K562 (cell line): Measurements from ENCODE around the gene PLD5. TPM values are rescaled to one million over a fixed set of nuclear protein-coding genes. Genes with fewer than 3 reads are reported as not detected.

Experiments
- ATAC-seq: fragments of 200-7000 bp; cut with Tn5 transposase; 3 replicates; pipeline ENCODE4 v1.9.1; 2020; ENCODE audit warnings: moderate library complexity
- BruUV-seq: library from RNA; stranded (reverse); fragments of 400-500 nt; replicated peaks from 2 replicates; lab custom pipeline; 2021; lab: Mats Ljungman, UMichigan
- CTCF ChIA-PET: fragments of 300-600 bp; formaldehyde crosslinking; extraction: SDS; loops from one replicate; lab custom pipeline; 2021; ENCODE audit warnings: low intra/inter-chr PET ratio; lab: Yijun Ruan, JAX
- POLR2A ChIA-PET: fragments of 300-600, 350-650 bp; sonication (Branson Sonifier 250); formaldehyde crosslinking; extraction: SDS; loops from one replicate; lab custom pipeline; 2021; ENCODE audit warnings: antibody characterized with exemption, inconsistent platforms; lab: Yijun Ruan, JAX
- DNase-seq, 4 experiments: peaks; one replicate each; pipeline versions ENCODE4 v3.0.0 to v3.0.0-alpha.2; 2011 to 2018; ENCODE audit warnings: low spot score in 3 of 4, mixed read lengths in 3 of 4; ENCODE audit errors: extremely low read depth in 1 of 4
- FAIRE-seq: peaks from 2 replicates; lab custom pipeline; 2011; peaks lifted over from hg19 to GRCh38; lab: Jason Lieb, UNC
- H2AFZ ChIP-seq: 2 replicates; pipeline ENCODE4 v1.6.0; 2011; ENCODE audit warnings: low read depth, low read length, control low read depth, inconsistent platforms
- H3K27ac ChIP-seq: fragments of 200-600 bp; 3 replicates; pipeline ENCODE4 v1.8.0; 2011; ENCODE audit warnings: low read depth, mild to moderate bottlenecking, control low read depth, inconsistent platforms, low read length, moderate library complexity, mixed read lengths; ENCODE audit errors: extremely low read depth
- H3K27me3 ChIP-seq, 2 experiments: fragments of 300-600 bp in 1 of 2; 2 replicates in 1 of 2; 3 replicates in 1 of 2; pipeline versions ENCODE4 v1.6.0 to v1.8.0; 2011; ENCODE audit warnings: inconsistent platforms in 2 of 2, low read length in 2 of 2, mild to moderate bottlenecking in 1 of 2, mixed read lengths in 1 of 2, moderate library complexity in 1 of 2; ENCODE audit not compliant: control insufficient read depth in 2 of 2, insufficient read depth in 2 of 2
- H3K36me3 ChIP-seq: fragments of 300-600 bp; 3 replicates; pipeline ENCODE4 v1.8.0; 2011; ENCODE audit warnings: mild to moderate bottlenecking, low read length, inconsistent platforms; ENCODE audit not compliant: control insufficient read depth, insufficient read depth
- H3K4me1 ChIP-seq, 2 experiments: fragments of 200-600 bp in 1 of 2; replicated peaks in 1 of 2; 2 replicates in 1 of 2; 3 replicates in 1 of 2; pipeline versions ENCODE4 v1.5.1 to v1.8.0; 2011; ENCODE audit warnings: inconsistent platforms in 2 of 2, low read length in 2 of 2, mild to moderate bottlenecking in 1 of 2, mixed read lengths in 1 of 2, moderate library complexity in 1 of 2; ENCODE audit not compliant: control insufficient read depth in 2 of 2, insufficient read depth in 2 of 2
- H3K4me2 ChIP-seq: 2 replicates; pipeline ENCODE4 v1.6.1; 2011; ENCODE audit warnings: low read length, control low read depth, inconsistent platforms, mixed read lengths; ENCODE audit not compliant: insufficient read depth
- H3K4me3 ChIP-seq: fragments of 200-600 bp; sonication (generic), shearing (Covaris generic); 2 replicates; pipeline ENCODE4 v1.5.1; 2016; ENCODE audit warnings: control low read depth, inconsistent platforms
- H3K79me2 ChIP-seq: fragments of 200-600 bp; 3 replicates; pipeline ENCODE4 v1.8.0; 2011; ENCODE audit warnings: low read length, inconsistent platforms; ENCODE audit not compliant: control insufficient read depth, insufficient read depth
- H3K9ac ChIP-seq, 2 experiments: 2 replicates each; pipeline versions ENCODE4 v1.6.0 to v1.6.1; 2011; ENCODE audit warnings: low read depth in 2 of 2, low read length in 2 of 2, control low read depth in 1 of 2, inconsistent platforms in 1 of 2, mild to moderate bottlenecking in 1 of 2, mixed read lengths in 1 of 2; ENCODE audit not compliant: insufficient read depth in 1 of 2
- H3K9me1 ChIP-seq: one replicate; pipeline ENCODE4 v1.6.0; 2011; ENCODE audit warnings: inconsistent platforms, mild to moderate bottlenecking, low read length, moderate library complexity; ENCODE audit not compliant: control insufficient read depth, insufficient read depth
- H3K9me3 ChIP-seq: replicated peaks from 2 replicates; pipeline ENCODE4 v1.5.1; 2011; ENCODE audit warnings: low read depth, low read length, inconsistent platforms; ENCODE audit not compliant: control insufficient read depth, insufficient read depth
- H4K20me1 ChIP-seq: replicated peaks from 2 replicates; pipeline ENCODE4 v1.6.1; 2011; ENCODE audit warnings: low read length, inconsistent platforms, mixed read lengths; ENCODE audit not compliant: control insufficient read depth, insufficient read depth
- CXXC5 ChIP-seq: fragments of 250-450 bp; sonication (Bioruptor Pico); IDR thresholded peaks from 2 replicates; pipeline ENCODE4 v1.8.0; 2022; ENCODE audit warnings: inconsistent platforms, mild to moderate bottlenecking, moderate library complexity
- ELF2 ChIP-seq: fragments of 250-450 bp; sonication (Bioruptor Pico); IDR thresholded peaks from 2 replicates; pipeline ENCODE4 v1.5.0; 2021; ENCODE audit warnings: mild to moderate bottlenecking
- YBX1 ChIP-seq: fragments of 450-650 bp; IDR thresholded peaks from 2 replicates; pipeline ENCODE4 v1.7.1; 2016; ENCODE audit warnings: mild to moderate bottlenecking
- ZFP1 ChIP-seq: fragments of 450-650 bp; formaldehyde crosslinking; IDR thresholded peaks from 2 replicates; pipeline ENCODE4 v1.4.0; 2020; ENCODE audit warnings: mild to moderate bottlenecking, mixed read lengths
- ZNF133 ChIP-seq: fragments of 250-450 bp; sonication (Bioruptor Pico); IDR thresholded peaks from 2 replicates; pipeline ENCODE4 v1.4.0; 2020; ENCODE audit warnings: mild to moderate bottlenecking
- ZNF507 ChIP-seq: conservative IDR thresholded peaks from 2 replicates; pipeline ENCODE4 v1.6.1; 2017; ENCODE audit warnings: missing genetic modification characterization, missing compliant biosample characterization
- ZNF551 ChIP-seq: fragments of 250-450 bp; sonication (Bioruptor Pico); IDR thresholded peaks from 2 replicates; pipeline ENCODE4 v1.5.0; 2021; ENCODE audit warnings: mild to moderate bottlenecking, moderate library complexity
- ZNF766 ChIP-seq: fragments of 200-800 bp; sonication (Bioruptor generic); conservative IDR thresholded peaks from 2 replicates; pipeline ENCODE4 v1.6.1; 2016; ENCODE audit warnings: missing genetic modification characterization, missing compliant biosample characterization
- WGBS: fragments of 100-300 bp; shearing (Covaris generic); methylation state at CpG from one replicate; pipeline ENCODE4 v1.1.6; 2016; ENCODE audit warnings: low coverage, mixed read lengths; ENCODE audit not compliant: insufficient coverage; ENCODE audit errors: missing lambda C conversion rate; 5-methylcytosine and 5-hydroxymethylcytosine counted together
- in situ Hi-C: fragments of 300-500 bp; cut with MboI; formaldehyde crosslinking; loops from 4 replicates; pipeline ENCODE4 v1.15.0; 2018; ENCODE audit warnings: inconsistent platforms, mixed read lengths
- intact Hi-C: fragments of 100-400 bp; cut with micrococcal nuclease; formaldehyde crosslinking; loops from 2 replicates; pipeline ENCODE4 v1.14.2; 2022
- polyA plus RNA-seq, 8 experiments: library from polyadenylated mRNA; depleted of rRNA in 4 of 8; stranded (reverse) in 5 of 8; unstranded in 3 of 8; fragments of >200 nt; fragmentation: Nextera tagmentation in 2 of 8; fragmentation: Illumina TruSeq in 1 of 8; extraction: Ambion mirVana in 2 of 8; extraction: Trizol in 1 of 8; gene quantifications; 2 replicates each; pipeline versions ENCODE4 v1.2.1 to v1.2.3, GENCODE V29; 2011 to 2014; ENCODE audit warnings: inconsistent platforms in 1 of 8, missing spikeins in 1 of 8
- total RNA-seq, 7 experiments: library from RNA; depleted of rRNA in 6 of 7; stranded (reverse); fragments of >200 nt in 6 of 7; fragmentation: Illumina TruSeq in 2 of 7; extraction: Trizol in 2 of 7; gene quantifications; 2 replicates each; pipeline versions ENCODE4 v1.2.1 to v1.2.3, GENCODE V29; 2011 to 2021; ENCODE audit warnings: low replicate concordance in 1 of 7
- TF ChIP-seq, protein P1 (sequence below): fragments of 150-350 bp; conservative IDR thresholded peaks from 2 replicates; pipeline ENCODE4 v1.6.1; 2014; ENCODE audit warnings: low read length
- TF ChIP-seq, protein P2 (sequence below): fragments of 450-650 bp; IDR thresholded peaks from 2 replicates; pipeline ENCODE4 v1.6.1; 2016; ENCODE audit warnings: mild to moderate bottlenecking, moderate library complexity

PLD5 gene
- total and polyA plus RNA-seq, 9 of the 15 experiments (the other 6 are each of a cell fraction or from before 2014, with no cell fraction given): not detected

DNA sequence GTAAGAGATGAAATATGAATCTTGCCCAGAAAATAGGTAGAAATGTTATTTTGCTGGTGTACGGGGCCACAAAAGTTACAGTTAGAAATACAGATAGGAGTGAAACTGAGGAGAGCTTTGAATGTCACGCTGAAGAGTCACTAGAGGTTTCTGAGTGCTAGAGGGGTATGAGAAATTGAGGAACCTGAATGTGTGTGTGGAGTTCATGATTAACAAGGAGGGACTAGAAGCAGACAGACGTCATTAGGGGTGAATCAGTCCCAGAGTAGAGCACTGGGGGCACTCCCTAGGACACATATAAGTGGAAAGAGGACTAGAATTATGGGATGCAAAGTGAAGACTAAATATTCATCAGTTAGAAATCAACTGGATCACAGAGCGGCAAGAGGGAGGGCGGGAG lies 336.7 kb downstream of the PLD5 start:
- no peak overlapping the region for H2AFZ ChIP-seq
- WGBS: under 1% methylated on average over 5 of the region's 5 CpGs
- in situ Hi-C loops: no loop called here
- no peak for TF ChIP-seq CXXC5 (CRISPR knock-in tag)
- no peak for TF ChIP-seq ELF2 (CRISPR knock-in tag)
- TF ChIP-seq ZNF551 (CRISPR knock-in tag): no peak
- no peak for TF ChIP-seq ZNF133 (CRISPR knock-in tag)
- no peak for TF ChIP-seq ZFP1 (CRISPR knock-in tag)
- no peak for TF ChIP-seq ZNF507 (tag)
- TF ChIP-seq ZNF766 (CRISPR knock-in tag): no peak
- TF ChIP-seq YBX1: no peak
- TF ChIP-seq, protein P1, sequence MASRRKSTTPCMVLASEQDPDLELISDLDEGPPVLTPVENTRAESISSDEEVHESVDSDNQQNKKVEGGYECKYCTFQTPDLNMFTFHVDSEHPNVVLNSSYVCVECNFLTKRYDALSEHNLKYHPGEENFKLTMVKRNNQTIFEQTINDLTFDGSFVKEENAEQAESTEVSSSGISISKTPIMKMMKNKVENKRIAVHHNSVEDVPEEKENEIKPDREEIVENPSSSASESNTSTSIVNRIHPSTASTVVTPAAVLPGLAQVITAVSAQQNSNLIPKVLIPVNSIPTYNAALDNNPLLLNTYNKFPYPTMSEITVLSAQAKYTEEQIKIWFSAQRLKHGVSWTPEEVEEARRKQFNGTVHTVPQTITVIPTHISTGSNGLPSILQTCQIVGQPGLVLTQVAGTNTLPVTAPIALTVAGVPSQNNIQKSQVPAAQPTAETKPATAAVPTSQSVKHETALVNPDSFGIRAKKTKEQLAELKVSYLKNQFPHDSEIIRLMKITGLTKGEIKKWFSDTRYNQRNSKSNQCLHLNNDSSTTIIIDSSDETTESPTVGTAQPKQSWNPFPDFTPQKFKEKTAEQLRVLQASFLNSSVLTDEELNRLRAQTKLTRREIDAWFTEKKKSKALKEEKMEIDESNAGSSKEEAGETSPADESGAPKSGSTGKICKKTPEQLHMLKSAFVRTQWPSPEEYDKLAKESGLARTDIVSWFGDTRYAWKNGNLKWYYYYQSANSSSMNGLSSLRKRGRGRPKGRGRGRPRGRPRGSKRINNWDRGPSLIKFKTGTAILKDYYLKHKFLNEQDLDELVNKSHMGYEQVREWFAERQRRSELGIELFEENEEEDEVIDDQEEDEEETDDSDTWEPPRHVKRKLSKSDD: no peak
- TF ChIP-seq, protein P2, sequence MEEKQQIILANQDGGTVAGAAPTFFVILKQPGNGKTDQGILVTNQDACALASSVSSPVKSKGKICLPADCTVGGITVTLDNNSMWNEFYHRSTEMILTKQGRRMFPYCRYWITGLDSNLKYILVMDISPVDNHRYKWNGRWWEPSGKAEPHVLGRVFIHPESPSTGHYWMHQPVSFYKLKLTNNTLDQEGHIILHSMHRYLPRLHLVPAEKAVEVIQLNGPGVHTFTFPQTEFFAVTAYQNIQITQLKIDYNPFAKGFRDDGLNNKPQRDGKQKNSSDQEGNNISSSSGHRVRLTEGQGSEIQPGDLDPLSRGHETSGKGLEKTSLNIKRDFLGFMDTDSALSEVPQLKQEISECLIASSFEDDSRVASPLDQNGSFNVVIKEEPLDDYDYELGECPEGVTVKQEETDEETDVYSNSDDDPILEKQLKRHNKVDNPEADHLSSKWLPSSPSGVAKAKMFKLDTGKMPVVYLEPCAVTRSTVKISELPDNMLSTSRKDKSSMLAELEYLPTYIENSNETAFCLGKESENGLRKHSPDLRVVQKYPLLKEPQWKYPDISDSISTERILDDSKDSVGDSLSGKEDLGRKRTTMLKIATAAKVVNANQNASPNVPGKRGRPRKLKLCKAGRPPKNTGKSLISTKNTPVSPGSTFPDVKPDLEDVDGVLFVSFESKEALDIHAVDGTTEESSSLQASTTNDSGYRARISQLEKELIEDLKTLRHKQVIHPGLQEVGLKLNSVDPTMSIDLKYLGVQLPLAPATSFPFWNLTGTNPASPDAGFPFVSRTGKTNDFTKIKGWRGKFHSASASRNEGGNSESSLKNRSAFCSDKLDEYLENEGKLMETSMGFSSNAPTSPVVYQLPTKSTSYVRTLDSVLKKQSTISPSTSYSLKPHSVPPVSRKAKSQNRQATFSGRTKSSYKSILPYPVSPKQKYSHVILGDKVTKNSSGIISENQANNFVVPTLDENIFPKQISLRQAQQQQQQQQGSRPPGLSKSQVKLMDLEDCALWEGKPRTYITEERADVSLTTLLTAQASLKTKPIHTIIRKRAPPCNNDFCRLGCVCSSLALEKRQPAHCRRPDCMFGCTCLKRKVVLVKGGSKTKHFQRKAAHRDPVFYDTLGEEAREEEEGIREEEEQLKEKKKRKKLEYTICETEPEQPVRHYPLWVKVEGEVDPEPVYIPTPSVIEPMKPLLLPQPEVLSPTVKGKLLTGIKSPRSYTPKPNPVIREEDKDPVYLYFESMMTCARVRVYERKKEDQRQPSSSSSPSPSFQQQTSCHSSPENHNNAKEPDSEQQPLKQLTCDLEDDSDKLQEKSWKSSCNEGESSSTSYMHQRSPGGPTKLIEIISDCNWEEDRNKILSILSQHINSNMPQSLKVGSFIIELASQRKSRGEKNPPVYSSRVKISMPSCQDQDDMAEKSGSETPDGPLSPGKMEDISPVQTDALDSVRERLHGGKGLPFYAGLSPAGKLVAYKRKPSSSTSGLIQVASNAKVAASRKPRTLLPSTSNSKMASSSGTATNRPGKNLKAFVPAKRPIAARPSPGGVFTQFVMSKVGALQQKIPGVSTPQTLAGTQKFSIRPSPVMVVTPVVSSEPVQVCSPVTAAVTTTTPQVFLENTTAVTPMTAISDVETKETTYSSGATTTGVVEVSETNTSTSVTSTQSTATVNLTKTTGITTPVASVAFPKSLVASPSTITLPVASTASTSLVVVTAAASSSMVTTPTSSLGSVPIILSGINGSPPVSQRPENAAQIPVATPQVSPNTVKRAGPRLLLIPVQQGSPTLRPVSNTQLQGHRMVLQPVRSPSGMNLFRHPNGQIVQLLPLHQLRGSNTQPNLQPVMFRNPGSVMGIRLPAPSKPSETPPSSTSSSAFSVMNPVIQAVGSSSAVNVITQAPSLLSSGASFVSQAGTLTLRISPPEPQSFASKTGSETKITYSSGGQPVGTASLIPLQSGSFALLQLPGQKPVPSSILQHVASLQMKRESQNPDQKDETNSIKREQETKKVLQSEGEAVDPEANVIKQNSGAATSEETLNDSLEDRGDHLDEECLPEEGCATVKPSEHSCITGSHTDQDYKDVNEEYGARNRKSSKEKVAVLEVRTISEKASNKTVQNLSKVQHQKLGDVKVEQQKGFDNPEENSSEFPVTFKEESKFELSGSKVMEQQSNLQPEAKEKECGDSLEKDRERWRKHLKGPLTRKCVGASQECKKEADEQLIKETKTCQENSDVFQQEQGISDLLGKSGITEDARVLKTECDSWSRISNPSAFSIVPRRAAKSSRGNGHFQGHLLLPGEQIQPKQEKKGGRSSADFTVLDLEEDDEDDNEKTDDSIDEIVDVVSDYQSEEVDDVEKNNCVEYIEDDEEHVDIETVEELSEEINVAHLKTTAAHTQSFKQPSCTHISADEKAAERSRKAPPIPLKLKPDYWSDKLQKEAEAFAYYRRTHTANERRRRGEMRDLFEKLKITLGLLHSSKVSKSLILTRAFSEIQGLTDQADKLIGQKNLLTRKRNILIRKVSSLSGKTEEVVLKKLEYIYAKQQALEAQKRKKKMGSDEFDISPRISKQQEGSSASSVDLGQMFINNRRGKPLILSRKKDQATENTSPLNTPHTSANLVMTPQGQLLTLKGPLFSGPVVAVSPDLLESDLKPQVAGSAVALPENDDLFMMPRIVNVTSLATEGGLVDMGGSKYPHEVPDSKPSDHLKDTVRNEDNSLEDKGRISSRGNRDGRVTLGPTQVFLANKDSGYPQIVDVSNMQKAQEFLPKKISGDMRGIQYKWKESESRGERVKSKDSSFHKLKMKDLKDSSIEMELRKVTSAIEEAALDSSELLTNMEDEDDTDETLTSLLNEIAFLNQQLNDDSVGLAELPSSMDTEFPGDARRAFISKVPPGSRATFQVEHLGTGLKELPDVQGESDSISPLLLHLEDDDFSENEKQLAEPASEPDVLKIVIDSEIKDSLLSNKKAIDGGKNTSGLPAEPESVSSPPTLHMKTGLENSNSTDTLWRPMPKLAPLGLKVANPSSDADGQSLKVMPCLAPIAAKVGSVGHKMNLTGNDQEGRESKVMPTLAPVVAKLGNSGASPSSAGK: no peak

More for the DNA sequence above, 336.7 kb downstream of the PLD5 start:
- no peaks in the 10 kb centered on the region for H3K9me1 ChIP-seq
- H3K36me3 ChIP-seq: no peaks in the 10 kb centered on the region
- H3K4me1 ChIP-seq: no peaks in the 10 kb centered on the region
- ATAC-seq (no peak), DNase-seq (no peak), FAIRE-seq (no peak)
- intact Hi-C loops: no loop called here
- H3K9me3 ChIP-seq: no peaks in the 10 kb centered on the region
- ChIA-PET CTCF (no interaction called here), POLR2A (no interaction called here)
- H3K9ac ChIP-seq: no peak overlapping the region
- no peak overlapping the region for H3K4me3 ChIP-seq
- H3K27ac ChIP-seq: no peak overlapping the region
- H3K27me3 ChIP-seq: no peaks in the 10 kb centered on the region
- H3K4me2 ChIP-seq: no peak overlapping the region
- no peaks in the 10 kb centered on the region for H4K20me1 ChIP-seq
- no peaks in the 10 kb centered on the region for H3K79me2 ChIP-seq
- BruUV-seq: no TSS peak
